Fibroblast of pulmonary artery (primary cell): ENCODE data around the gene TRAF2.

Experiments used
- DNase-seq: peaks from one replicate; pipeline ENCODE4 v3.0.0-alpha.2; 2010; ENCODE audit warnings: low read depth
- H3K4me3 ChIP-seq: replicated peaks from 2 replicates; pipeline ENCODE4 v1.5.1; 2011; ENCODE audit warnings: low read depth, mild to moderate bottlenecking, control low read depth, low read length, moderate library complexity
- TF ChIP-seq, protein P1 (sequence below): IDR thresholded peaks from 2 replicates; pipeline ENCODE4 v1.5.1; 2011; ENCODE audit warnings: mild to moderate bottlenecking, control low read depth, low read length, inconsistent platforms; ENCODE audit errors: missing control alignments

TRAF2 gene

DNA sequence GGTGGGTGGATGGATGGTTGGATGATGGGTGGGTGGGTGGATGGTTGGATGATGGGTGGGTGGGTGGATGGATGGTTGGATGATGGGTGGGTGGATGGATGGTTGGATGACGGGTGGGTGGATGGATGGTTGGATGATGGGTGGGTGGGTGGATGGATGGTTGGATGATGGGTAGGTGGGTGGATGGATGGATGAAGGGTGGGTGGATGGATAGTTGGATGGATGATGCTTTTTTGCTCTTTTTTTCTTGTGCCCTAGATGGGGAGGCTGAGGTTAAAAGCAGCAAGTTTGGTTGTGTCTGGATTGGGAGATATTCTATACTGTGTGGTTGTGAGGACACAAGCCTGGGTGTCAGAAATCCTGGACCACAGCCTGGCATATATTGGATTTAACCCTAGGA is 71.1 kb downstream of the TRAF2 start:
- TF ChIP-seq, protein P1, sequence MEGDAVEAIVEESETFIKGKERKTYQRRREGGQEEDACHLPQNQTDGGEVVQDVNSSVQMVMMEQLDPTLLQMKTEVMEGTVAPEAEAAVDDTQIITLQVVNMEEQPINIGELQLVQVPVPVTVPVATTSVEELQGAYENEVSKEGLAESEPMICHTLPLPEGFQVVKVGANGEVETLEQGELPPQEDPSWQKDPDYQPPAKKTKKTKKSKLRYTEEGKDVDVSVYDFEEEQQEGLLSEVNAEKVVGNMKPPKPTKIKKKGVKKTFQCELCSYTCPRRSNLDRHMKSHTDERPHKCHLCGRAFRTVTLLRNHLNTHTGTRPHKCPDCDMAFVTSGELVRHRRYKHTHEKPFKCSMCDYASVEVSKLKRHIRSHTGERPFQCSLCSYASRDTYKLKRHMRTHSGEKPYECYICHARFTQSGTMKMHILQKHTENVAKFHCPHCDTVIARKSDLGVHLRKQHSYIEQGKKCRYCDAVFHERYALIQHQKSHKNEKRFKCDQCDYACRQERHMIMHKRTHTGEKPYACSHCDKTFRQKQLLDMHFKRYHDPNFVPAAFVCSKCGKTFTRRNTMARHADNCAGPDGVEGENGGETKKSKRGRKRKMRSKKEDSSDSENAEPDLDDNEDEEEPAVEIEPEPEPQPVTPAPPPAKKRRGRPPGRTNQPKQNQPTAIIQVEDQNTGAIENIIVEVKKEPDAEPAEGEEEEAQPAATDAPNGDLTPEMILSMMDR = no peak
- H3K4me3 ChIP-seq = no peak overlapping the region
- no peak for DNase-seq

GRCh38 chr9:136957901-136958300 is 71.6 kb downstream of the TRAF2 start:
- no peak for DNase-seq
- TF ChIP-seq, protein P1 = no peak
- H3K4me3 ChIP-seq = no peak overlapping the region

DNA sequence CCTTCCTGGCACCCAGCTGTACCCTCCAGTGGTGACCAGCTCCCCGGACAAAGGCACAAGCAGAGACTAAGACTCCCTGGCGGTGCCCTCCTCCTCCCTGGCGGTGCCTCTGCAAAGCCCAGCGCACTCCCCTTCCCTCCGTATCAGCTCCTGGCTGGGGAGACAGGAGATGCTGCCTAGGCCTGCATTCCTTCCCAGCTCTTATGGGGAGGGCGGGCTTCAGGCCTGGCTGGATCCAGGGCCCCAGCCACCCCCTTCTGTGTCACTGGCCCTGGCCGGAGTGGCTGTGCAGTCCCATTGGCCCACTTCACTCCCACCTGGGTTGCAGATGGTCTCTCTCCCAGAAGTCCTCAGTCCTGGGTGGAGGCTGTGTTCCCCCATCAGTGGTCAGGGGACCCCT is 72.2 kb downstream of the TRAF2 start:
- TF ChIP-seq, protein P1 = no peak
- no peak overlapping the region for H3K4me3 ChIP-seq
- no peak for DNase-seq

DNA sequence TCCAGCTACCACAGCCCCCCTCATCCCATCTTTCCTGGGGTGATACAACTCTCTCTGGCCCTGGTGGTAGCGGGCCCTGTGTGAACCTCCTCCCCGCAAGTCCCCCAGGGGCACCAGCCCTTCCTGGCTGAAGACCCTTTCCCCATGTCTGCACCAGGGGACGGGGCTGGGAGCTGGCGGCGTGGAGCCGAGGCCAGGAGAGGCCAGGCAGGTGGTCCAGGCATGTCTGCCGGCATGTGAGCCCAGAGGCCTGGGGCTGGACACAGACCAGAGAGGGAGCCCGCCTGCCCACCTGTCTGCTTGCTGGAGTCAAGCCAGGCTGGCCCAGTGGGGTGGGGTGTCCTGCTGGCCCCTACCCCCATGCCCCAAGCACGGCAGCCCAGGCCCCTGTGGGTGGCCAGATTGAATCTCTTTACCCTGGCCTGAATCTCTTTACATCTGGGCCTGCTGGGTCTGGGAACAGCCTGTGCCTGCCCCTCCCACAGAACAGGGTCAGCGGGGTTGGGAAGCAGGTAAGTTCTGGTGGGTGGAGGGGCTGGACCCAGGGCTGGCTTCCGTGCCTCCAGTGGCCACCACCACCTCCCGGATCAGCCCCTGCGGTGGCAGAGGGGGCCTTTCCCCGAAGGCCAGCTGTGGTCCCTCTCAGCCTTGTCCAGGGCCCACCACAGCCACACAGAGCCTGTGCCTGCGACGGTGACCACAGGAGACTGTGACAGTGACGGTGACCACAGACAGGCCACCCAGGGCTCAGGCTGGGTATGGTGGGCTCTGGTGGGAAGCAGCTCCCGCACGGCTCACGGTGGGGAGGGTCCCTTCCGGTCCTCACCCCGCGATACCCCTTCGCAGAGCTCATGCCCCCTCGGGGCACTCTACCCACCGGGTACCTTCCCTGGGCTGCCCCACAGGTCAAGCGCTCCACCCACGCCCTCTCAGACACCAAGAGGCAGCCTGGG is 72.9 kb downstream of the TRAF2 start:
- DNase-seq = no peak
- TF ChIP-seq, protein P1 = no peak

DNA sequence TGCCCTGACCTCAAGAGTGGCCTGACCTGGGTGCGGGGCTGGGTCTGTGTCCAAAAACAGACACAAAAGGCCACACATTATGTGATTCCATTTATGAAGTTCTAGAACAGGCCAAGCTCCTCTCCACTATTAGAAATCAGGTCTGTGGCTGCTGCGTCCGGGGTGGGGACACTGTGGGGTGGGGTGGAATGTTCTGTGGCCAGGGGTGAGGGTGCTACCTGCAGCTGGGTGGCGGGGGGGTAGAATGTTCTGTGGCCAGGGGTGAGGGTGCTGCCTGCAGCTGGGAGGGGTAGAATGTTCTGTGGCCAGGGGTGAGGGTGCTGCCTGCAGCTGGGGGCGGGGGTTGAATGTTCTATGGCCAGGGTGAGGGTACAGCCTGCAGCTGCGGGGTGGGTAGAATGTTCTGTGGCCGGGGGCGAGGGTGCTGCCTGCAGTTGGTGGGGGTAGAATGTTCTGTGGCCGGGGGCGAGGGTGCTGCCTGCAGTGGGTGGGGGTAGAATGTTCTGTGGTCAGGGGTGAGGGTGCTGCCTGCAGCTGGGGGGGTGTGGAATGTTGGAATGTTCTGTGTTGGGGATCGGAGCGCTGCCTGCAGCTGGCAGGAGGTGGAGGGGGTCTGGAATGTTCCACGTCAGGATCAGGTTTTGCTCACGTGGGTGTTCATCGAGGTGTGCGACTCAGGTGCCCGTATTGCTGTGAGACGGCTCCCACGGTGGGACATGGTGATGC is 74.1 kb downstream of the TRAF2 start:
- H3K4me3 ChIP-seq = no peak overlapping the region
- TF ChIP-seq, protein P1 = no peak
- no peak for DNase-seq

More for the DNA sequence above, 72.9 kb downstream of the TRAF2 start:
- no peak overlapping the region for H3K4me3 ChIP-seq

DNA sequence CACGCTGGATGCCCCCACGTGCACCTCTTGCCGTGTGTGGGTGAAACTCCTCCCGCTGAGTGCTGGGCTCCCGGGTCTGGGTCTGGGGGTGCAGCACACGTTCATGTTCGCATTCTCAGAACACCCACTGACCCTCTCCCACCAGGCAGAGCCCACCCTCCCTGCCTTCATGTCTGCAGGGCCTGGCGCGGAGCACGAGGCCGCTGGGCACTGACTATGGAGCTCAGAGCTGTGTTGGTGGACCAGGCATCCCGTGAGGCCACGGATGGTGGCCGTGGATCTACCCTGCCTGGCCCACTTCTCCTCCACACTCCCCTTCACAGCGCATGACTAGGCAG is 74.6 kb downstream of the TRAF2 start:
- no peak overlapping the region for H3K4me3 ChIP-seq

More for the DNA sequence above, 74.6 kb downstream of the TRAF2 start:
- TF ChIP-seq, protein P1 = no peak
- DNase-seq = no peak
